ENCODE data around the gene LBR.

LBR gene

GRCh38 chr1:225468270-225469020 is 40.6 kb upstream of the LBR start:
- in situ Hi-C loops (cut with MboI; ENCODE audit: low sequenced_read_pairs, unreplicated experiment) = no loop called here
- TF ChIP-seq CTCF (IDR thresholded peaks at IDR 0.05; ENCODE audit: borderline replicate concordance, control extremely low read depth, extremely low read depth, insufficient read depth, missing control alignments) = no peak
- peak; percentile 56 for DNase-seq (ENCODE audit: low spot score)

DNA sequence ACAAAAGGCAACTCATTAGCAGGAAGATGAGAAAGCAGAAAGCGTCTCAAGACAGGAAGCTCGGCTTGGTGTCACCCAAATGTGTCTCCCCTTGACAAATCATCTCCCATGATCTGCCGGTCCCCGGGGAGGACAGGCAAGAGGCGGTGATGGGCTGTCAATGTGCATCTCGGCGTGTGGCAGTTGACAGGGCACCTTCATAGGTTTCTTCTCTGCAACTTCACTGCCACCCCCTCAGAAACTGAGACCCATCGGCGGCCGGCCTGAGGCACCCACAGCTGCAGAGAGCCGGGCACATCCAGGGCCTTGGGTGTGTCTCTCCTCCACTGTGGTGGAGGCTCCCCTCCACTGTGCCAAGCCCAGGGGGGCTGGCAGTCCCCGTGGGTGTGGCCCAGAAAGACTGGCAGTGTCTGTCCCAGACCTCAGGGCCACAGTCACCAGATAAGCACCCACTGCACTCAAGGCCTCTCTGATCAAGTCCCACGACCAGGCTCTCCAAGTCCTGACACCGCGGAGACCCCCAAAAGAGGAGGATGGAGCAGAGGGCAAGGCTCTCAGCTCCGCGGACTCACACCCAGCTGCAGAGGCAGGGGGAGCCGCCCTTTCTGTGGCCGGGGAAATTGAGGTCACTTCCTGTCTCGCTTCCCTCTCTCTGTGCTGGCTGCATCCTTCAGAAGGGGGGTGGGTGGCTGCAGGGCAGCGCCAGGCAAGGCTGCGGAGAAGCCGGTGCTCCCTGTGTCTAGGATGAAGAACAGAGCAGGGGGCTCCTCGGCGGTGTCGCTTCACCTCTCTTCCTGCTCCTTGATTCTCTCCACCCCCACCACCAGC is 39.6 kb upstream of the LBR start:
- peak; percentile 88 for DNase-seq (ENCODE audit: low spot score)
- in situ Hi-C loops (cut with MboI; ENCODE audit: low sequenced_read_pairs, unreplicated experiment) = no loop called here
- no peak for TF ChIP-seq CTCF (IDR thresholded peaks at IDR 0.05; ENCODE audit: borderline replicate concordance, control extremely low read depth, extremely low read depth, insufficient read depth, missing control alignments)

DNA sequence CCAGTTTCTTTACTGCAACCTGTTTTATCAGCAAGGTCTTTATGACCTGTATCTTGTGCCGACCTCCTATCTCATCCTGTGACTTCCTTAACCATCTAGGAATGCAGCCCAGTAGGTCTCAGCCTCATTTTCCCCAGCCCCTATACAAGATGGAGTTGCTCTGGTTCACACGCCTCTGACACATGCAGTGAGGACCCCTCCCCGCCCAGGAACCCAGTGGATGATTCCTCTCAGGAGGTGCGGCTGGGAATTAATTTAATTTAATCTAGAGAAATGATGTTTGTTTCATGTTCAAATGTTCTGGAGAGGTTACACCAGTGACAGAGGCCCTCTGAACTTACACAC is 39.0 kb upstream of the LBR start:
- no peak for DNase-seq (ENCODE audit: low spot score)
- in situ Hi-C loops (cut with MboI; ENCODE audit: low sequenced_read_pairs, unreplicated experiment) = no loop called here
- TF ChIP-seq CTCF (IDR thresholded peaks at IDR 0.05; ENCODE audit: borderline replicate concordance, control extremely low read depth, extremely low read depth, insufficient read depth, missing control alignments) = no peak

DNA sequence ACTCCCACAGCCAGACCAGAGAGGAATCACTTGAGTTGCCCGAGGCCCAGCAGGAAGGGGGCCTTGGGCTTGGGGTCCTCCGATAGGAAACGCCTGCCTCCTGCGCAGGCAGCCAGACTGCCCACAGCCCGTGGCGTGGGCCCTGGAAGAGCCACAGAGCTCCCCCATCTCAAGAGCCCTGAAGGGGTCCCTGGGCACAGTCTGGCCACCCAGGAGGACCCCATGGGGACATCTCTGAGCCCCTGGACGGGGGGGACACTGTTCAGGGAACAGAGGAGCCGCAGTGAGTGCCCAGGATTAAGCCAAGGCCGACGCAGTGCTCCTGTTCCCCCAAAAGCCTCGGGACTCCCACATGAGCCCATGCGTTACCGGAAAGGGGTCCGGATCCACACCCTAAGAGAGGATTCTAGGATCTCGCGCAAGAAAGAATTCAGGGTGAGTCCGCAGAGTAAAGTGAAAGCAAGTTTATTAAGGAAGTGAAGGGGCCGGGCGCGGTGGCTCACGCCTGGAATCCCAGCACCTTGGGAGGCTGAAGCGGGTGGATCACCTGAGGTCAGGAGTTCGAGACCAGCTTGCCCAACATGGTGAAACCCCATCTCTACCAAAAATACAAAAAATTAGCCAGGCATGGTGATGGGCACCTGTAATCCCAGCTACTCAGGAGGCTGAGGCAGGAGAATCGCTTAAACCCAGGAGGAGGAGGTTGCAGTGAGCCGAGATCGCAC is 38.1 kb upstream of the LBR start:
- no peak for TF ChIP-seq CTCF (IDR thresholded peaks at IDR 0.05; ENCODE audit: borderline replicate concordance, control extremely low read depth, extremely low read depth, insufficient read depth, missing control alignments)
- in situ Hi-C loops (cut with MboI; ENCODE audit: low sequenced_read_pairs, unreplicated experiment) = no loop called here
- DNase-seq (ENCODE audit: low spot score) = no peak

DNA sequence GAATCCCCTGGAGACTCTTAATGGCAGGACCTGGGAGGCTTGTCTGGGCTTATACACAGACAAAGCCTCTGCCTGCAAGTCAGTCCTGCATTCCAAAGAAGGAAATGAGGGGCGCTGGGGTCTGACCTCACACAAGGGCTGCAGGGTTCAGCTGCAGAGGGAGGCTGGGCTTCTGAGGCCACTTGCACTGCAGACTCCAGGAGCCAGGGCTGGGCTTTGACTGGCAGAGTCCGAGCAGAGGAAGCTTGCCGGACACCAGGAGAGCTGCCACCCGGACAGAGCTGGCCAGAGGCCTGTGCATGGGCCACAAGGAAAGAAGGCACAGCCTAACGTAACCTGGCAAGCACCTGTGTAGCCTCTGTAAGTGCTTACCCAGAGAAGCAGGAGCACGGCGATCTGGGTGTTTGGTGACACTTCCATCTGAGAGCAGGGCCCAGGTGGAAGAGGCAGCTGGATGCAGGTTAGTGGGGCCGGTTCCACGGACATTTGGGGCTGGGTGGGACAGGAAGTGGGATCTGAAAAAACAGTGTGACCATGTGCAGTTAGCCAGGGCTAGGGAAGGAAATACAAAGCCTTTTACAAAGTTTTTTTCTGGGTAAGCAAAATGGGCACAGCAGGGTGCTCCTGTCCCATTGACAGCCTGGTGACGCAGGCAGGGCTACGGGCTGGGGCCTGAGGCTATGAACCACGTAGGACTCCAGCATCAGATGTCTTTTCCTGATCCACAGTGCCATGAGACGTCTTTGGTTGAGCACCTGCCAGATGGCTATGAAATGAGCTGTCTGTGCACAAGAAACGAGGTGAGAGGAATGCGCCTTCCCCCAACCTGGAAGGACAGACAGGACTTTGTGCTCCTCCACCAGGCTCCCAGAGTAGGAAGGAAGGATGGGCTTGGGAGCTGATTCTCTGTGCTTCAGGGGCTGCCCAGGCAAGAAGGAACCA is 37.3 kb upstream of the LBR start:
- no peak for TF ChIP-seq CTCF (IDR thresholded peaks at IDR 0.05; ENCODE audit: borderline replicate concordance, control extremely low read depth, extremely low read depth, insufficient read depth, missing control alignments)
- no peak for DNase-seq (ENCODE audit: low spot score)
- in situ Hi-C loops (cut with MboI; ENCODE audit: low sequenced_read_pairs, unreplicated experiment) = no loop called here
